SH-SY5Y (cell line): ENCODE data around the gene NOX4.

Experiments
- GATA2 ChIP-seq: IDR thresholded peaks from 2 replicates; pipeline ENCODE4 v1.6.1; 2011; ENCODE audit warnings: mild to moderate bottlenecking, low read depth, low read length
- GATA3 ChIP-seq: IDR thresholded peaks from 2 replicates; pipeline ENCODE4 v1.6.1; 2011; ENCODE audit warnings: low read depth, mild to moderate bottlenecking, low read length, moderate library complexity

GRCh38 chr11:89405629-89406028 is 85.5 kb downstream of the NOX4 start:
- TF ChIP-seq GATA2, result no peak
- TF ChIP-seq GATA3, result no peak
